IMR-90 (cell line): ENCODE results near the gene GKN1. TPM values are rescaled to one million over a fixed set of nuclear protein-coding genes. Genes with fewer than 3 reads are reported as not detected.

Experiments
- ATAC-seq: fragments of 200-7000 bp; cut with Tn5 transposase; 2 replicates; pipeline ENCODE4 v1.9.1; 2020; ENCODE audit warnings: low read depth, mild to moderate bottlenecking, moderate library complexity
- BruUV-seq: library from RNA; stranded (reverse); fragments of 400-500 nt; replicated peaks from 2 replicates; lab custom pipeline; 2021; lab: Mats Ljungman, UMichigan
- CTCF ChIA-PET: fragments of 300-600 bp; formaldehyde crosslinking; extraction: SDS; loops from one replicate; lab custom pipeline; 2021; ENCODE audit warnings: antibody characterized with exemption; lab: Yijun Ruan, JAX
- POLR2A ChIA-PET: fragments of 300-600 bp; sonication (Branson Sonifier 250); formaldehyde crosslinking; loops from one replicate; lab custom pipeline; 2022; ENCODE audit warnings: antibody characterized with exemption; ENCODE audit not compliant: unreplicated experiment; lab: Charles Lee
- DNase-seq: peaks from one replicate; pipeline ENCODE4 v3.0.0; 2013
- H2AFZ ChIP-seq: replicated peaks from 2 replicates; pipeline ENCODE3; 2013; ENCODE audit warnings: low read length, mild to moderate bottlenecking; ENCODE audit not compliant: poor library complexity
- H2AK5ac ChIP-seq: 2 replicates; pipeline ENCODE4 v1.6.1; 2013; ENCODE audit warnings: low read depth, low read length, inconsistent platforms
- H2AK9ac ChIP-seq: replicated peaks from 2 replicates; pipeline ENCODE3; 2013; ENCODE audit warnings: mild to moderate bottlenecking, low read depth, low read length, moderate library complexity; ENCODE audit not compliant: poor library complexity
- H2BK120ac ChIP-seq: 2 replicates; pipeline ENCODE4 v1.6.1; 2013; ENCODE audit warnings: low read depth, low read length, inconsistent platforms
- H2BK15ac ChIP-seq: 3 replicates; pipeline ENCODE4 v1.6.1; 2013; ENCODE audit warnings: low read depth, low read length, inconsistent platforms
- H2BK20ac ChIP-seq: 2 replicates; pipeline ENCODE4 v1.6.1; 2013; ENCODE audit warnings: low read depth, mild to moderate bottlenecking, inconsistent platforms, low read length, moderate library complexity
- H2BK5ac ChIP-seq: 2 replicates; pipeline ENCODE4 v1.6.1; 2013; ENCODE audit warnings: mild to moderate bottlenecking, low read depth, low read length, inconsistent platforms; ENCODE audit not compliant: poor library complexity, severe bottlenecking
- H3K14ac ChIP-seq: replicated peaks from 2 replicates; pipeline ENCODE4 v1.6.1; 2013; ENCODE audit warnings: low read depth, low read length, inconsistent platforms
- H3K18ac ChIP-seq: 2 replicates; pipeline ENCODE4 v1.6.1; 2013; ENCODE audit warnings: low read depth, low read length, control low read depth
- H3K23ac ChIP-seq: 2 replicates; pipeline ENCODE4 v1.6.1; 2013; ENCODE audit warnings: low read depth, low read length, inconsistent platforms
- H3K27ac ChIP-seq: 2 replicates; pipeline ENCODE4 v1.5.1; 2013; ENCODE audit warnings: mild to moderate bottlenecking, control low read depth, low read length; ENCODE audit not compliant: insufficient read depth
- H3K27me3 ChIP-seq: 2 replicates; pipeline ENCODE4 v1.6.1; 2013; ENCODE audit warnings: low read length; ENCODE audit not compliant: control insufficient read depth, insufficient read depth
- H3K36me3 ChIP-seq: 2 replicates; pipeline ENCODE4 v1.6.1; 2013; ENCODE audit warnings: low read length, mixed read lengths; ENCODE audit not compliant: control insufficient read depth, insufficient read depth
- H3K4ac ChIP-seq: 2 replicates; pipeline ENCODE4 v1.6.1; 2013; ENCODE audit warnings: low read depth, low read length, inconsistent platforms
- H3K4me1 ChIP-seq: 2 replicates; pipeline ENCODE4 v1.6.1; 2013; ENCODE audit warnings: low read length, mixed read lengths; ENCODE audit not compliant: control insufficient read depth, insufficient read depth
- H3K4me2 ChIP-seq: 2 replicates; pipeline ENCODE4 v1.6.1; 2013; ENCODE audit warnings: low read depth, mild to moderate bottlenecking, control low read depth, low read length, moderate library complexity
- H3K4me3 ChIP-seq: 2 replicates; pipeline ENCODE4 v1.5.1; 2013; ENCODE audit warnings: low read depth, mild to moderate bottlenecking, control low read depth, low read length, moderate library complexity; ENCODE audit not compliant: insufficient read depth
- H3K56ac ChIP-seq: 2 replicates; pipeline ENCODE4 v1.6.1; 2013; ENCODE audit warnings: low read length, inconsistent platforms; ENCODE audit not compliant: insufficient read depth; ENCODE audit errors: extremely low read depth
- H3K79me1 ChIP-seq, 2 experiments: 2 replicates each; pipeline ENCODE4 v1.6.1; 2013; ENCODE audit warnings: low read length in 2 of 2, inconsistent platforms in 1 of 2, low read depth in 1 of 2
- H3K9ac ChIP-seq: 2 replicates; pipeline ENCODE4 v1.6.1; 2013; ENCODE audit warnings: low read depth, low read length, control low read depth
- H3K9me1 ChIP-seq: 2 replicates; pipeline ENCODE4 v1.6.1; 2013; ENCODE audit warnings: low read length, inconsistent platforms; ENCODE audit not compliant: insufficient read depth
- H3K9me3 ChIP-seq: 2 replicates; pipeline ENCODE4 v1.6.1; 2013; ENCODE audit warnings: low read length; ENCODE audit not compliant: control insufficient read depth, insufficient read depth
- H4K20me1 ChIP-seq: 2 replicates; pipeline ENCODE4 v1.6.1; 2013; ENCODE audit warnings: low read length, inconsistent platforms; ENCODE audit not compliant: insufficient read depth
- H4K5ac ChIP-seq: 2 replicates; pipeline ENCODE4 v1.6.1; 2013; ENCODE audit warnings: mild to moderate bottlenecking, low read depth, low read length, control low read depth
- H4K8ac ChIP-seq, 2 experiments: 2 replicates each; pipeline ENCODE4 v1.6.1; 2013; ENCODE audit warnings: low read depth in 2 of 2, low read length in 2 of 2, control low read depth in 1 of 2, inconsistent platforms in 1 of 2
- H4K91ac ChIP-seq: 2 replicates; pipeline ENCODE4 v1.6.1; 2013; ENCODE audit warnings: low read depth, low read length, inconsistent platforms; ENCODE audit not compliant: insufficient read depth
- BHLHE40 ChIP-seq: fragments of 150-350 bp; IDR thresholded peaks from 2 replicates; pipeline ENCODE4 v1.6.1; 2016; ENCODE audit warnings: mild to moderate bottlenecking, low read depth, low read length
- CEBPB ChIP-seq: IDR thresholded peaks from 2 replicates; pipeline ENCODE4 v1.6.1; 2012; ENCODE audit warnings: low read depth, low read length, improper control_type of control experiment
- CHD1 ChIP-seq: IDR thresholded peaks from 2 replicates; pipeline ENCODE4 v1.6.1; 2012; ENCODE audit warnings: low read depth, low read length, improper control_type of control experiment
- FOS ChIP-seq: fragments of 150-350 bp; IDR thresholded peaks from 2 replicates; pipeline ENCODE4 v1.6.1; 2016; ENCODE audit warnings: low read depth, low read length
- MAFK ChIP-seq: IDR thresholded peaks from 2 replicates; pipeline ENCODE4 v1.6.1; 2012; ENCODE audit warnings: low read depth, low read length, improper control_type of control experiment
- MAZ ChIP-seq: IDR thresholded peaks from 2 replicates; pipeline ENCODE4 v1.6.1; 2012; ENCODE audit warnings: low read depth, mild to moderate bottlenecking, low read length, improper control_type of control experiment, moderate library complexity, borderline replicate concordance
- MXI1 ChIP-seq: IDR thresholded peaks from 2 replicates; pipeline ENCODE4 v1.6.1; 2012; ENCODE audit warnings: low read depth, mild to moderate bottlenecking, low read length, moderate library complexity, borderline replicate concordance
- NFE2L2 ChIP-seq: fragments of 150-350 bp; IDR thresholded peaks from 2 replicates; pipeline ENCODE4 v1.6.1; 2016; ENCODE audit warnings: low read depth, mild to moderate bottlenecking, low read length
- POLR2A ChIP-seq: IDR thresholded peaks from 2 replicates; pipeline ENCODE4 v1.6.1; 2012; ENCODE audit warnings: mild to moderate bottlenecking, low read depth, low read length
- RAD21 ChIP-seq: IDR thresholded peaks from 2 replicates; pipeline ENCODE4 v1.6.1; 2012; ENCODE audit warnings: low read length, improper control_type of control experiment
- RCOR1 ChIP-seq: IDR thresholded peaks from 2 replicates; pipeline ENCODE4 v1.6.1; 2012; ENCODE audit warnings: mild to moderate bottlenecking, low read length, improper control_type of control experiment; ENCODE audit not compliant: insufficient replicate concordance
- RFX5 ChIP-seq: IDR thresholded peaks from 2 replicates; pipeline ENCODE4 v1.8.0; 2012; ENCODE audit warnings: low read depth, mild to moderate bottlenecking, low read length, moderate library complexity
- SMC3 ChIP-seq: fragments of 150-350 bp; IDR thresholded peaks from 2 replicates; pipeline ENCODE4 v1.6.1; 2016; ENCODE audit warnings: low read depth, mild to moderate bottlenecking, antibody characterized with exemption, low read length, moderate library complexity
- WGBS, 2 experiments: methylation state at CpG; one replicate each; pipeline versions ENCODE4 v1.1.5 to v1.1.7; 2013; ENCODE audit warnings: missing lambda C conversion rate in 2 of 2; ENCODE audit not compliant: insufficient read length in 1 of 2; ENCODE audit errors: extremely low coverage in 2 of 2; 5-methylcytosine and 5-hydroxymethylcytosine counted together
- dilution Hi-C: fragments of 300-500 bp; cut with HindIII; formaldehyde crosslinking; loops from one replicate; pipeline ENCODE4 v1.14.3; 2018; ENCODE audit warnings: low sequenced_read_pairs; ENCODE audit not compliant: unreplicated experiment
- in situ Hi-C: fragments of 300-500 bp; cut with MboI; formaldehyde crosslinking; loops from 3 replicates; pipeline ENCODE4 v1.14.3; 2019; ENCODE audit warnings: low sequenced_read_pairs, inconsistent platforms, mixed read lengths
- intact Hi-C: fragments of 100-400 bp; cut with micrococcal nuclease; formaldehyde crosslinking; loops from 2 replicates; pipeline ENCODE4 v1.10.0; 2022
- polyA plus RNA-seq, 3 experiments: library from polyadenylated mRNA; depleted of rRNA; stranded (reverse); fragments of >200 nt; gene quantifications; 2 replicates each; pipeline ENCODE4 v1.2.3, GENCODE V29; 2012; ENCODE audit warnings: low replicate concordance in 1 of 3
- total RNA-seq: library from RNA; depleted of rRNA; stranded (reverse); fragments of >200 nt; gene quantifications from 2 replicates; pipeline ENCODE4 v1.2.3, GENCODE V29; 2012
- TF ChIP-seq, protein P1 (sequence below): fragments of 150-350 bp; IDR thresholded peaks from 2 replicates; pipeline ENCODE4 v1.6.1; 2016; ENCODE audit warnings: low read depth, mild to moderate bottlenecking, low read length, moderate library complexity, borderline replicate concordance
- TF ChIP-seq, protein P2 (sequence below): conservative IDR thresholded peaks from 2 replicates; pipeline ENCODE4 v1.5.1; 2012; ENCODE audit warnings: mild to moderate bottlenecking, low read depth, low read length, improper control_type of control experiment
- TF ChIP-seq, protein P3 (sequence below): fragments of 150-350 bp; IDR thresholded peaks from 2 replicates; pipeline ENCODE4 v1.6.1; 2017; ENCODE audit warnings: mild to moderate bottlenecking, antibody characterized with exemption, low read length, low read depth

The GKN1 gene
- total and polyA plus RNA-seq, 2 of the 4 experiments (the other 2 are of a cell fraction): not detected

DNA sequence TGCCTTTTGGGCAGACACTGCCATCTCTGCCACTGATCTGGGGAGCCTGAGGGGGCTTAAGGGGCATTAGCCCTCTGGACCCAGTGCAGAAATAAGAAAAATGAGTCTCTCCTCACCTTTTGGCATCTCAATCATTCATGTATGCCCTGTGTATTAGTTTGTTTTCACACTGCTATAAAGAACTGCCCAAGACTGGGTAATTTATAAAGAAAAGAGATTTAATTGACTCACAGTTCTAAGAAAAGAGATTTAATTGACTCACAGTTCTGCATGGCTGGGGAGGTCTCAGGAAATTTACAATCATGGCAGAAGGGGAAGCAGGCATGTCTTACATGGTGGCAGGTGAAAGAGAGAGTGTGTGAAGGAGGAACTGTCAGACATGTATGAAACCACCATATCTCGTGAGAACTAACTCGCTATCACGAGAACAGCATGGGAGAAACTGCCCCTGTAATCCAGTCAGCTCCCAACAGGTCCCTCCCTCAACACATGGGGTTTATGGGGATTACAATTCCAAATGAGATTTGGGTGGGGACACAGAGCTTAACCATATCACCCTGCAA is 43.2 kb upstream of the GKN1 start:
- peaks cover 20% of the 10 kb centered on the region for H3K4me1 ChIP-seq
- peak overlapping the region; percentile 56; the same call in 1 of the 2 replicates for H3K27ac ChIP-seq
- no peak overlapping the region; the same call in 1 of the 2 replicates for H3K4me2 ChIP-seq
- no peak for TF ChIP-seq MAZ
- no peak for TF ChIP-seq RCOR1
- TF ChIP-seq, protein P1, sequence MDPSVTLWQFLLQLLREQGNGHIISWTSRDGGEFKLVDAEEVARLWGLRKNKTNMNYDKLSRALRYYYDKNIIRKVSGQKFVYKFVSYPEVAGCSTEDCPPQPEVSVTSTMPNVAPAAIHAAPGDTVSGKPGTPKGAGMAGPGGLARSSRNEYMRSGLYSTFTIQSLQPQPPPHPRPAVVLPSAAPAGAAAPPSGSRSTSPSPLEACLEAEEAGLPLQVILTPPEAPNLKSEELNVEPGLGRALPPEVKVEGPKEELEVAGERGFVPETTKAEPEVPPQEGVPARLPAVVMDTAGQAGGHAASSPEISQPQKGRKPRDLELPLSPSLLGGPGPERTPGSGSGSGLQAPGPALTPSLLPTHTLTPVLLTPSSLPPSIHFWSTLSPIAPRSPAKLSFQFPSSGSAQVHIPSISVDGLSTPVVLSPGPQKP: no peak
- TF ChIP-seq NFE2L2: no peak
- no peak for TF ChIP-seq FOS
- no peak for TF ChIP-seq RFX5
- TF ChIP-seq CHD1: no peak
- TF ChIP-seq POLR2A: no peak
- TF ChIP-seq, protein P2, sequence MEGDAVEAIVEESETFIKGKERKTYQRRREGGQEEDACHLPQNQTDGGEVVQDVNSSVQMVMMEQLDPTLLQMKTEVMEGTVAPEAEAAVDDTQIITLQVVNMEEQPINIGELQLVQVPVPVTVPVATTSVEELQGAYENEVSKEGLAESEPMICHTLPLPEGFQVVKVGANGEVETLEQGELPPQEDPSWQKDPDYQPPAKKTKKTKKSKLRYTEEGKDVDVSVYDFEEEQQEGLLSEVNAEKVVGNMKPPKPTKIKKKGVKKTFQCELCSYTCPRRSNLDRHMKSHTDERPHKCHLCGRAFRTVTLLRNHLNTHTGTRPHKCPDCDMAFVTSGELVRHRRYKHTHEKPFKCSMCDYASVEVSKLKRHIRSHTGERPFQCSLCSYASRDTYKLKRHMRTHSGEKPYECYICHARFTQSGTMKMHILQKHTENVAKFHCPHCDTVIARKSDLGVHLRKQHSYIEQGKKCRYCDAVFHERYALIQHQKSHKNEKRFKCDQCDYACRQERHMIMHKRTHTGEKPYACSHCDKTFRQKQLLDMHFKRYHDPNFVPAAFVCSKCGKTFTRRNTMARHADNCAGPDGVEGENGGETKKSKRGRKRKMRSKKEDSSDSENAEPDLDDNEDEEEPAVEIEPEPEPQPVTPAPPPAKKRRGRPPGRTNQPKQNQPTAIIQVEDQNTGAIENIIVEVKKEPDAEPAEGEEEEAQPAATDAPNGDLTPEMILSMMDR: no peak
- TF ChIP-seq MXI1: no peak
- no peak for TF ChIP-seq RAD21
- no peak for TF ChIP-seq MAFK
- no peak for TF ChIP-seq CEBPB
- no peak for TF ChIP-seq BHLHE40
- no peak for TF ChIP-seq SMC3
- TF ChIP-seq, protein P3, sequence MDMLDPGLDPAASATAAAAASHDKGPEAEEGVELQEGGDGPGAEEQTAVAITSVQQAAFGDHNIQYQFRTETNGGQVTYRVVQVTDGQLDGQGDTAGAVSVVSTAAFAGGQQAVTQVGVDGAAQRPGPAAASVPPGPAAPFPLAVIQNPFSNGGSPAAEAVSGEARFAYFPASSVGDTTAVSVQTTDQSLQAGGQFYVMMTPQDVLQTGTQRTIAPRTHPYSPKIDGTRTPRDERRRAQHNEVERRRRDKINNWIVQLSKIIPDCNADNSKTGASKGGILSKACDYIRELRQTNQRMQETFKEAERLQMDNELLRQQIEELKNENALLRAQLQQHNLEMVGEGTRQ: no peak
- DNase-seq: no peak
- H4K20me1 ChIP-seq: no peaks in the 10 kb centered on the region
- ChIA-PET POLR2A (no interaction called here), CTCF (interaction anchor here (0.6 to 1.1 kb wide), 2 partner anchors 180 to 421 kb away, joined by 3 read pairs; no protein-coding TSS in a partner anchor)
- H3K4ac ChIP-seq: peak overlapping the region; percentile 64
- H3K36me3 ChIP-seq: no peaks in the 10 kb centered on the region
- no peaks in the 10 kb centered on the region for H3K9me3 ChIP-seq
- BruUV-seq: no TSS peak
- dilution Hi-C loops: no loop called here
- peak overlapping the region; percentile 9; the same call in 1 of the 2 replicates for H4K5ac ChIP-seq
- H4K8ac ChIP-seq: peak overlapping the region in 1 of 2 experiments; percentile 12; a peak in 1 of 4 replicates
- H2AFZ ChIP-seq: no peak overlapping the region
- H3K4me3 ChIP-seq: no peak overlapping the region
- peak overlapping the region; percentile 83 for H2BK20ac ChIP-seq
- H3K14ac ChIP-seq: peak overlapping the region; percentile 84
- WGBS, 2 experiments: no CpG with 5 or more reads among the region's 3 CpGs
- peak overlapping the region; percentile 72; the same call in 1 of the 2 replicates for H2BK120ac ChIP-seq
- peak overlapping the region; percentile 20 for H2BK5ac ChIP-seq
- H4K91ac ChIP-seq: no peak overlapping the region
- peak overlapping the region; percentile 26 for H3K18ac ChIP-seq
- intact Hi-C loops: no loop called here
- H3K79me1 ChIP-seq: no peaks in the 10 kb centered on the region
- peak overlapping the region; percentile 96; the same call in 2 of the 3 replicates for H2BK15ac ChIP-seq
- ATAC-seq: no peak
- no peaks in the 10 kb centered on the region for H3K27me3 ChIP-seq
- no peak overlapping the region for H2AK9ac ChIP-seq
- H3K9ac ChIP-seq: no peak overlapping the region
- peak overlapping the region; percentile 82 for H2AK5ac ChIP-seq
- in situ Hi-C loops: no loop called here
- H3K23ac ChIP-seq: no peak overlapping the region
- no peak overlapping the region for H3K56ac ChIP-seq
- peaks cover 12% of the 10 kb centered on the region for H3K9me1 ChIP-seq
